Psoas muscle (tissue), 8 donors: ENCODE results near the gene USP48. TPM values are rescaled to one million over a fixed set of nuclear protein-coding genes. Genes with fewer than 3 reads are reported as not detected.

ENCODE experiments used
- ATAC-seq, 4 donors: fragments of 200-7000 bp; cut with Tn5 transposase; one replicate each; pipeline ENCODE4 v1.9.1; 2020; ENCODE audit warnings: moderate library complexity in 3 of 4, mild to moderate bottlenecking in 2 of 4
- DNase-seq, 2 donors: peaks; one replicate each; pipeline ENCODE4 v3.0.0-alpha.2; 2020
- H3K27ac ChIP-seq: fragments of 200-600 bp; one replicate; pipeline ENCODE4 v1.8.0; 2022
- H3K27me3 ChIP-seq, 3 donors: fragments of 200-600 bp in 1 of 3; one replicate each; pipeline versions ENCODE4 v1.6.1 to v1.8.0; 2013 to 2022; ENCODE audit warnings: low read length in 2 of 3, mild to moderate bottlenecking in 2 of 3, moderate library complexity in 1 of 3; ENCODE audit not compliant: insufficient read depth in 3 of 3
- H3K36me3 ChIP-seq, 2 donors: fragments of 200-600 bp in 1 of 2; one replicate each; pipeline versions ENCODE4 v1.6.1 to v1.8.0; 2013 to 2022; ENCODE audit warnings: low read depth in 1 of 2, mild to moderate bottlenecking in 1 of 2, moderate library complexity in 1 of 2; ENCODE audit not compliant: insufficient read depth in 1 of 2
- H3K4me1 ChIP-seq: fragments of 200-600 bp; one replicate; pipeline ENCODE4 v1.8.0; 2022
- H3K4me3 ChIP-seq: fragments of 200-600 bp; one replicate; pipeline ENCODE4 v1.8.0; 2022; ENCODE audit warnings: mild to moderate bottlenecking
- H3K9me3 ChIP-seq: fragments of 200-600 bp; one replicate; pipeline ENCODE4 v1.8.0; 2022
- WGBS, 3 donors: extraction: QIAGEN DNeasy Blood & Tissue Kit; methylation state at CpG; one replicate each; pipeline versions ENCODE4 v1.1.6 to v1.1.7; 2013; 5-methylcytosine and 5-hydroxymethylcytosine counted together
- intact Hi-C, 2 donors: fragments of 100-400 bp; cut with DNase I; formaldehyde crosslinking; loops; one replicate each; pipeline versions ENCODE4 v1.11.0 to v1.14.2; 2022
- polyA plus RNA-seq, 3 donors: library from polyadenylated mRNA; stranded (reverse); fragments of 200-250 nt; gene quantifications; one replicate each; pipeline ENCODE4 v1.2.3, GENCODE V29; 2013
- total RNA-seq, 4 donors: library from RNA; stranded (reverse); fragmentation: NEBNext Ultra II Directional in 2 of 4; extraction: Animal tissue kit (Norgen Biotek cat#: 25700) in 2 of 4; gene quantifications; one replicate each; pipeline versions ENCODE4 v1.2.1 to v1.2.4, GENCODE V29; 2021 to 2023
- TF ChIP-seq, protein P1 (sequence below): fragments of 200-600 bp; IDR thresholded peaks from one replicate; pipeline ENCODE4 v1.8.0; 2022; ENCODE audit warnings: antibody characterized with exemption
- donor health status: healthy with polysubstance abuse.
- donor health status: DM: no; HTN: no; CAD: no; lungs with moderate emphysema.
- donor health status: Bipolar disorder and iron deficiency.
- donor health status: healthy.
- donor health status: DM: yes; HTN: yes; CAD: no.
- donor health status: DM: no; HTN: no; CAD: no.
- donor health status: DM: no; HTN: no; CAD: no.
- donor health status: DM: yes; HTN: yes; CAD: no.

Gene USP48
- total and polyA plus RNA-seq, 7 donors = 9.7 to 35.9 (median 20.3) TPM

DNA sequence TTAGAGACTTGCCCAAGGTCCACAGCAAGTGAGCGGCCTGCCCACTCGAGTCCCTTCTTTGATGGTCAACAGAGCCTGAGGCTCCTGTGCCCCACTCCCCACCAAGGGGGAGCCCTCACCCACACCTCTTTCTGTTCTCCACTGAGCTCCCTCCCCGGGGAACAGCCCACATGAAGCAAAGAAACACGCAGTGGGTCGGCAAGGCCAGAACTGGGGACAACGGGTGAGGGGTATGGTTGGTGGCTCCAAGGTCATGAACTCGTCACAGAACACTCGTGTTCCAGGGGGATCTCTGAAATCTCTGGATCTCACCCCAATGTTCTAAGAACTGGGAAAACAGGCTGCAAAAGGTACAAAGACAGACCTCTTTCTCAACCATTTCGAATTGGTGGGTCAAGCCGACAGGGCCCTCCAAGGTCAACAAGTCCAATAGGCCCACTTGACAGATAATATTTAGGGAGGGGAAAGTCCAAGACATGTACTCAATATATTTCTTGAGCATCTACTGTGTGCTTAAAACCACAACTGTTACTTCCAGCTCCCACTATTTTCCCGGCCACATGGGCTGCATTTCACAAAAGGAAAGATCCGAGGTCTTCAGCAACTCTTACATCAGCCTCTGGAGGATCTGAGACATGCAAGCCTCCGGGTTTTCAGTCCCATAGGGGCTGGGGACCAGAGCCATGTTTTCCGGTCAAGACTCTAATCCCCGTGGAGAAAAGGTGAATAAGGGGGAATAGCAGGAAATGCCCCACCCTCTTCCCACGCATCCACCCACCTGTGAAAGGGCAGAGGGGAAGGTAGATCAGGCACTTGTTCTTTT lies 112.7 kb downstream of the USP48 start:
- peaks cover 0 to 55% (median 31%) of the 10 kb centered on the region in 3 donors for H3K27me3 ChIP-seq
- H3K36me3 ChIP-seq = no peaks in the 10 kb centered on the region
- TF ChIP-seq, protein P1, sequence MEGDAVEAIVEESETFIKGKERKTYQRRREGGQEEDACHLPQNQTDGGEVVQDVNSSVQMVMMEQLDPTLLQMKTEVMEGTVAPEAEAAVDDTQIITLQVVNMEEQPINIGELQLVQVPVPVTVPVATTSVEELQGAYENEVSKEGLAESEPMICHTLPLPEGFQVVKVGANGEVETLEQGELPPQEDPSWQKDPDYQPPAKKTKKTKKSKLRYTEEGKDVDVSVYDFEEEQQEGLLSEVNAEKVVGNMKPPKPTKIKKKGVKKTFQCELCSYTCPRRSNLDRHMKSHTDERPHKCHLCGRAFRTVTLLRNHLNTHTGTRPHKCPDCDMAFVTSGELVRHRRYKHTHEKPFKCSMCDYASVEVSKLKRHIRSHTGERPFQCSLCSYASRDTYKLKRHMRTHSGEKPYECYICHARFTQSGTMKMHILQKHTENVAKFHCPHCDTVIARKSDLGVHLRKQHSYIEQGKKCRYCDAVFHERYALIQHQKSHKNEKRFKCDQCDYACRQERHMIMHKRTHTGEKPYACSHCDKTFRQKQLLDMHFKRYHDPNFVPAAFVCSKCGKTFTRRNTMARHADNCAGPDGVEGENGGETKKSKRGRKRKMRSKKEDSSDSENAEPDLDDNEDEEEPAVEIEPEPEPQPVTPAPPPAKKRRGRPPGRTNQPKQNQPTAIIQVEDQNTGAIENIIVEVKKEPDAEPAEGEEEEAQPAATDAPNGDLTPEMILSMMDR = no peak
- WGBS, 3 donors = 39 to 46% (median 40%) methylated on average over 16 of the region's 16 CpGs
- intact Hi-C loops = no loop called here
- DNase-seq = no peak
- H3K9me3 ChIP-seq = no peaks in the 10 kb centered on the region
- H3K27ac ChIP-seq = no peak overlapping the region
- no peak for ATAC-seq
- H3K4me3 ChIP-seq = no peak overlapping the region
- H3K4me1 ChIP-seq = peaks cover 23% of the 10 kb centered on the region

DNA sequence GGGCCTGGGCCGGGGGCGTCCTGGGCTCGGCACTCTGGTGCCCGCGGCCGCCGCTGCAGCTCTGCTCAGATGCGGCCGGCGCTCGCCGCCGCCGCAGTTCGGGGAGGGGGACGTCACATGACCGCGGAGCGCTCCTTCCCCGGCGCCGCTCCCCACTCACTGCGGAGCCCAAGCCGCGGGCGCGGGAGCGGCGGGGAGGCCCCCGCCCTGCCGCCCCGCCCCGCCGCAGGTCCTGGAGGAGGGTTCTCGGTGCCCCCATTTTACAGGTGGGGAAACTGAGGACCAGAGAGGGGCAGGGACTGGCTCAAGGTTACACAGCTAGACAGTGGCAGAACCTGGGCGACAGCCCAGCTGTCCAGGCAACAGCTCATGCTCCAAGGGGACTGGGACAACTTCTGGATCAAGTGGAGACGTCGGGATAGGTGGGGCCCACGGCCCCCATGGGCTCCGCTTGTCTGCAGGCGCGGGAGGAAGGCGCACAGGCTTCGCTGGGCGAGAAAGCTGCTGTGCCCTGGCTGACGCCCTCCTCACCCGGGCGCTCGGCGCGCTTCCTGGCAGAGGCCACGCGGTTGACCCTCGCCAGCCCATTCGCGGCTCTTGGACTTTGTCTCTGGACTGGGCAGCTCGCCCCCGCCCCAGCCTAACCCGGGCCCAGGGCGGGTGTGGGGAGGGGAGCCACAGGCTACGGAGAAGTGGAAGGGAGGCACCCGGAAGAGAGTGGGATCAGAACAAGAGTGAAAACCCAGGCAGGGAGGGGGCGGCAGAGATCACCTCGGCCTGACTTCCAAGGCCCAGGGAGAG lies 113.5 kb downstream of the USP48 start, which contains the start of gene RAP1GAP:
Gene RAP1GAP, minus strand, starts transcription at position 100 of the 801 bp plus-strand sequence. CDS start 49,325 bp downstream, outside the sequence.
- Histone ChIP-seq H3K27ac (no peak within 1 kb of the TSS), H3K27me3 (peaks cover 0 to 63% (median 31%) of the 10 kb centered on the region in 3 donors), H3K36me3 (no peaks in the 10 kb centered on the region), H3K4me1 (peaks cover 23% of the 10 kb centered on the region), H3K4me3 (peak within 1 kb of the TSS; percentile 47), H3K9me3 (no peaks in the 10 kb centered on the region)
- intact Hi-C loops = no loop called here
- TF ChIP-seq, protein P1 = no peak
- DNase-seq = no peak
- 1 to 2% (median 2%) methylated on average over 50 to 64 of the region's 64 CpGs for WGBS, 3 donors
- peak in 3 of 4 donors; percentile 15 to 37 (median 17) for ATAC-seq

DNA sequence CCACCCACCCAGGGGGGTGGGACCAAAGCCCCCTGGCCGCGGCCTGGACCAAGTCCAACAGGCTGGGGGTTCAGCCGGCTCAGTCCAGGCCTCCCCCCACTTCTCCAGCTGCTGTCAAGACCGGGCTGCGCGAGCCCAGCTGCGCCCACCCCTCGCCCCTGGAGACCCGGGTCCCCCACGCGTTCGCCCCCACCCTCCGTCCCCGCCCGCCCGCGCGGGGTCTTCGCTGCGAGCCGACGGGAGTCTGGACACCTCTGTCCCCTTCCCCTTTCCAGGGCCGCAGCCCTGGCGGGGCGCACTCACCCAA lies 114.0 kb downstream of the USP48 start:
- Histone ChIP-seq H3K27me3 (peaks cover 0 to 67% (median 31%) of the 10 kb centered on the region in 3 donors), H3K27ac (no peak overlapping the region), H3K9me3 (no peaks in the 10 kb centered on the region), H3K36me3 (no peaks in the 10 kb centered on the region), H3K4me3 (peak overlapping the region; percentile 47), H3K4me1 (peaks cover 23% of the 10 kb centered on the region)
- ATAC-seq (no peak), DNase-seq (no peak)
- intact Hi-C loops = no loop called here
- TF ChIP-seq, protein P1 = no peak
- 1 to 2% (median 1%) methylated on average over 19 to 25 of the region's 25 CpGs for WGBS, 3 donors

DNA sequence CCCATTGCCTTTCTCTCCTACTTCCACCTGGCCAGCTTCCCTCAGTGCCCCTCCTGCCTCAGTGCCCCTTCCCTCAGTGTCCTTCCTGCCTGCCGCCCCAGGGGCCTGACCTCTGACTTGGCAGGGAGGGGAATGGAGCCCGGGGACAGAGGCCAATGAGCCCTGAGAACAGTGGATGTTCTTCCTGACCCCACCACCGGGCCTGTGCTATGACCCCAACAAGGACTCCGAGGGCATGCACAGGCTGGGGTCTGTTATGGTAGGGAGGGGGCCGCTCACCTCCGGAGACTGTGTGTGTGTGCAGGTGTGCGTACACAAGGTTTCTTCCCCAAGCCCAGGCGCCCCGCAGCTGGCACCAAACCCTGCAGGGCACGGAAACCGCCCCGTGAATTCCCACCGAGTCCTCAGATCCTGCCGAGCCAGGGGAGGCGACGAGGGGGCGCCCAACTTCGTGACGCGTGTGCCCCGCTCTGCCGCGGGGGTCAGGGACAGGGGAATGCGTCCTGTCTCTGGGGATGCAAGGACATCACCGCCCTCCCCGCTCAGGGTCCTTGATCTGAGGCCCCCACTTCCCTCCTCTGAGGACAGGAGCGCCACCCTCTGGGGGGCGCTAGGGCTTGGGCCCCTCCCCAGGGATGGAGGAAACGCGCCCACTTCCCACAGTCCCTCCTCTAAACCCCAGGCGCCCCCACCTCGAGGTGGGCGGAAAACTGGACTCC lies 114.6 kb downstream of the USP48 start:
- peaks cover 19% of the 10 kb centered on the region for H3K4me1 ChIP-seq
- H3K27ac ChIP-seq = no peak overlapping the region

More for the DNA sequence above, 114.6 kb downstream of the USP48 start:
- no peaks in the 10 kb centered on the region for H3K36me3 ChIP-seq
- H3K4me3 ChIP-seq = peak overlapping the region; percentile 47
- no peak for DNase-seq
- no peaks in the 10 kb centered on the region for H3K9me3 ChIP-seq
- 6 to 7% (median 7%) methylated on average over 18 to 33 of the region's 33 CpGs for whole genome bisulfite sequencing, 3 donors
- ATAC-seq = no peak
- H3K27me3 ChIP-seq = peaks cover 0 to 72% (median 31%) of the 10 kb centered on the region in 3 donors
- TF ChIP-seq, protein P1 = no peak
- intact Hi-C loops = no loop called here
